Keratinocyte (primary cell): ENCODE measurements around the gene IPO11.

Experiments used
- CTCF ChIP-seq, 3 experiments: IDR thresholded peaks in 1 of 3; conservative IDR thresholded peaks in 1 of 3; optimal IDR thresholded peaks in 1 of 3; 2 replicates in 2 of 3; 3 replicates in 1 of 3; pipeline versions ENCODE3 to v1.5.1; 2011; ENCODE audit warnings: low read length in 3 of 3, mild to moderate bottlenecking in 3 of 3, moderate library complexity in 2 of 3, control low read depth in 1 of 3, inconsistent platforms in 1 of 3; ENCODE audit not compliant: insufficient read depth in 2 of 3; ENCODE audit errors: extremely low read depth in 1 of 3
- EZH2 ChIP-seq: IDR thresholded peaks from one replicate; pipeline ENCODE4 v1.6.1; 2012; ENCODE audit warnings: inconsistent platforms, mild to moderate bottlenecking, low read length, moderate library complexity

- TF ChIP-seq CTCF (optimal IDR thresholded peaks at IDR 0.05 in 1 of 3, IDR thresholded peaks at IDR 0.05 in 1 of 3, conservative IDR thresholded peaks at IDR 0.05 in 1 of 3; ENCODE audit: extremely low read depth in 1 of 3, insufficient read depth in 2 of 3, low read length in 3 of 3) (no peak), EZH2 (no peak)
Measured at GRCh38 chr5:62633243-62633642, 220.7 kb downstream of the IPO11 start.
